DND-41 (cell line): ENCODE measurements around the gene PLD1.
"Not testable (repeated sequence)": the region's sequence is repeated elsewhere in the genome, so short reads cannot be mapped to it uniquely, and the experiment has no call there.

Experiments used
- ATAC-seq: fragments of 200-7000 bp; cut with Tn5 transposase; 3 replicates; pipeline ENCODE4 v1.9.1; 2021; ENCODE audit warnings: low read depth; ENCODE audit not compliant: insufficient read depth
- DNase-seq: peaks from one replicate; pipeline ENCODE4 v3.0.0-alpha.2; 2020
- H2AFZ ChIP-seq: 2 replicates; pipeline ENCODE4 v1.6.0; 2012; ENCODE audit warnings: low read depth, low read length
- H3K27ac ChIP-seq: 2 replicates; pipeline ENCODE4 v1.5.1; 2012; ENCODE audit warnings: low read length, inconsistent platforms
- H3K27me3 ChIP-seq: fragments of 200-600 bp; sonication (generic); 2 replicates; pipeline ENCODE4 v1.6.0; 2012; ENCODE audit warnings: low read length, mild to moderate bottlenecking, inconsistent platforms; ENCODE audit not compliant: insufficient read depth, poor library complexity
- H3K36me3 ChIP-seq: 2 replicates; pipeline ENCODE4 v1.5.1; 2012; ENCODE audit warnings: low read length, inconsistent platforms; ENCODE audit not compliant: insufficient read depth
- H3K4me1 ChIP-seq: 2 replicates; pipeline ENCODE4 v1.5.1; 2012; ENCODE audit warnings: mild to moderate bottlenecking, low read length; ENCODE audit not compliant: insufficient read depth
- H3K4me2 ChIP-seq: 2 replicates; pipeline ENCODE4 v1.6.0; 2012; ENCODE audit warnings: mild to moderate bottlenecking, moderate library complexity, low read length, inconsistent platforms; ENCODE audit not compliant: insufficient read depth
- H3K4me3 ChIP-seq, 2 experiments: fragments of 200-600 bp in 1 of 2; shearing (Covaris generic) in 1 of 2; 2 replicates each; pipeline ENCODE4 v1.5.1; 2012 to 2016; ENCODE audit warnings: inconsistent platforms in 2 of 2, low read length in 2 of 2, mild to moderate bottlenecking in 2 of 2, low read depth in 1 of 2, moderate library complexity in 1 of 2
- H3K79me2 ChIP-seq: 2 replicates; pipeline ENCODE4 v1.6.0; 2012; ENCODE audit warnings: low read length, inconsistent platforms; ENCODE audit not compliant: insufficient read depth
- H3K9ac ChIP-seq: 2 replicates; pipeline ENCODE4 v1.6.0; 2012; ENCODE audit warnings: low read depth, mild to moderate bottlenecking, inconsistent platforms, low read length, moderate library complexity
- H3K9me3 ChIP-seq: 2 replicates; pipeline ENCODE4 v1.5.1; 2012; ENCODE audit warnings: low read length, moderate library complexity, mild to moderate bottlenecking, inconsistent platforms; ENCODE audit not compliant: insufficient read depth, severe bottlenecking
- H4K20me1 ChIP-seq: 2 replicates; pipeline ENCODE4 v1.6.0; 2012; ENCODE audit warnings: low read length; ENCODE audit not compliant: insufficient read depth
- EZH2 ChIP-seq: IDR thresholded peaks from 3 replicates; pipeline ENCODE4 v1.6.1; 2012; ENCODE audit warnings: borderline replicate concordance, low read depth, mild to moderate bottlenecking, moderate library complexity, low read length, inconsistent platforms; ENCODE audit not compliant: severe bottlenecking
- TF ChIP-seq, protein P1 (sequence below): IDR thresholded peaks from 2 replicates; pipeline ENCODE4 v1.5.1; 2012; ENCODE audit warnings: borderline replicate concordance, low read length, moderate library complexity, mild to moderate bottlenecking; ENCODE audit not compliant: poor library complexity, severe bottlenecking; ENCODE audit errors: extremely low read depth

The PLD1 gene

DNA sequence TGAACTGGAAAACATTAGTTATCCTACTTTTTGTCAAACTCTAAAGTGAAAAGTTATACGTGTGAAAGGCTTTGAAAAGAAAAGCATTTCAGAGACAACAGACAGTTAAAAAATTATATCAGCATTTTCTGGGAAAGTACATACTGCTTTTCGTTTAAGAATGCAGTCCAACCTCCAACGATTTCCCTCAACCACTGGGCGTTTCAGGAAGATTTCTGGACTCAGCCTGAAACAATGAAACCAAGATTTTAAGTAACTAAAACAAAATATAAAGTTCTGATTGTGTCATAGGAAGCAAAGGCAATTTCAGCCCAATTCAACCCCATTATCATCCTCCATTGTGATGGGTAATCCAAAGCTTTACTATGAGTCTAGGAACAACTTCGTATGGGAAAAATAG is 110.7 kb downstream of the PLD1 start:
- no peak for DNase-seq
- ATAC-seq: no peak
- Histone ChIP-seq H3K9ac (no peak overlapping the region), H3K27me3 (no peaks in the 10 kb centered on the region), H3K27ac (no peak overlapping the region), H4K20me1 (no peaks in the 10 kb centered on the region), H3K36me3 (no peaks in the 10 kb centered on the region), H3K4me3 (no peak overlapping the region), H3K9me3 (no peaks in the 10 kb centered on the region), H3K79me2 (no peaks in the 10 kb centered on the region), H3K4me2 (no peak overlapping the region), H2AFZ (no peak overlapping the region), H3K4me1 (no peaks in the 10 kb centered on the region)
- TF ChIP-seq, protein P1, sequence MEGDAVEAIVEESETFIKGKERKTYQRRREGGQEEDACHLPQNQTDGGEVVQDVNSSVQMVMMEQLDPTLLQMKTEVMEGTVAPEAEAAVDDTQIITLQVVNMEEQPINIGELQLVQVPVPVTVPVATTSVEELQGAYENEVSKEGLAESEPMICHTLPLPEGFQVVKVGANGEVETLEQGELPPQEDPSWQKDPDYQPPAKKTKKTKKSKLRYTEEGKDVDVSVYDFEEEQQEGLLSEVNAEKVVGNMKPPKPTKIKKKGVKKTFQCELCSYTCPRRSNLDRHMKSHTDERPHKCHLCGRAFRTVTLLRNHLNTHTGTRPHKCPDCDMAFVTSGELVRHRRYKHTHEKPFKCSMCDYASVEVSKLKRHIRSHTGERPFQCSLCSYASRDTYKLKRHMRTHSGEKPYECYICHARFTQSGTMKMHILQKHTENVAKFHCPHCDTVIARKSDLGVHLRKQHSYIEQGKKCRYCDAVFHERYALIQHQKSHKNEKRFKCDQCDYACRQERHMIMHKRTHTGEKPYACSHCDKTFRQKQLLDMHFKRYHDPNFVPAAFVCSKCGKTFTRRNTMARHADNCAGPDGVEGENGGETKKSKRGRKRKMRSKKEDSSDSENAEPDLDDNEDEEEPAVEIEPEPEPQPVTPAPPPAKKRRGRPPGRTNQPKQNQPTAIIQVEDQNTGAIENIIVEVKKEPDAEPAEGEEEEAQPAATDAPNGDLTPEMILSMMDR: no peak
- TF ChIP-seq EZH2: no peak

DNA sequence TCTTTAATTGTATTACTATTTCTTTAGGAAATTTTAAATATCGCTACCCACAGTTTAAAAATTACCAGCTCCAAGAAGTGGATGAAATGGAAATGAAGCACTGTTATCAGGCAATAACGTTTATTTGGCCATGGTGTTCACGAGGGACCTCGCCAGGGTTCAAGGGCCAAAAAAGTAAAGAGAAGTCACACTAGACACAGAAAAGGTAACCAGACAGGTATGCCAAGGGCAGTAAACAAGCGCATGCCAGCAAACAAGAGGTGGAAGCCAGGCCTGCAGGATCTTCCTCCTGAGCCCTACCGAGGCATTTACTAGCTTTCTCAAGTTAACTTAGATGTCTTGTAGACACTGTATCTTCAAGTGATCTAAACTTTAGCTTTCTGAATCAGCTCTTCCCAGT is 113.5 kb downstream of the PLD1 start:
- Histone ChIP-seq H3K27ac (no peak overlapping the region), H3K79me2 (no peaks in the 10 kb centered on the region), H3K9me3 (no peaks in the 10 kb centered on the region), H3K4me1 (no peaks in the 10 kb centered on the region), H3K9ac (no peak overlapping the region), H3K4me3 (no peak overlapping the region), H2AFZ (no peak overlapping the region), H3K4me2 (no peak overlapping the region), H4K20me1 (no peaks in the 10 kb centered on the region), H3K27me3 (no peaks in the 10 kb centered on the region), H3K36me3 (no peaks in the 10 kb centered on the region)
- TF ChIP-seq, protein P1: no peak
- no peak for TF ChIP-seq EZH2
- ATAC-seq (no peak), DNase-seq (no peak)

DNA sequence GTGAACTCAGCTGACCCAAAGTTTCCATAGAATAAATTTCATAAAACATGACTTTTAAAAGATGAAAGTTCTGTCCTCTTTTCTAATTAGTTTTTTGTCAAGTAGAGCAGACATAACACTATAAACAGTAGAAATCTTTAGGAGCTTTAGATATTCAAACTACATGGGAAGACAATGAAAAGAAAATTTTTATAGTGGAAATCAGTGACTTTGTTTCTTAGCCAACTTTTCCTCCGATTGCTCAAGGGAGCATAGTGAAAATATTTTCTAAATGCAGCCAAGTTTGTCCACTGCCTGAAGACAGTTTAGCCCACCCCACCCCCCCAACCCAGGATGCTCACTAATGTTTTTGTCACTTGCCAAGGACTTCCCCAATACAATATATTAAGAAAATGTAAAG is 114.9 kb downstream of the PLD1 start:
- DNase-seq: no peak
- no peaks in the 10 kb centered on the region for H3K36me3 ChIP-seq
- TF ChIP-seq, protein P1: no peak
- no peak for TF ChIP-seq EZH2
- no peak for ATAC-seq
- H2AFZ ChIP-seq: no peak overlapping the region
- no peak overlapping the region for H3K27ac ChIP-seq
- no peaks in the 10 kb centered on the region for H3K4me1 ChIP-seq
- peaks cover 3% of the 10 kb centered on the region for H3K27me3 ChIP-seq
- H4K20me1 ChIP-seq: no peaks in the 10 kb centered on the region
- H3K9me3 ChIP-seq: no peaks in the 10 kb centered on the region
- no peak overlapping the region for H3K9ac ChIP-seq
- no peak overlapping the region for H3K4me3 ChIP-seq
- H3K79me2 ChIP-seq: no peaks in the 10 kb centered on the region
- no peak overlapping the region for H3K4me2 ChIP-seq

DNA sequence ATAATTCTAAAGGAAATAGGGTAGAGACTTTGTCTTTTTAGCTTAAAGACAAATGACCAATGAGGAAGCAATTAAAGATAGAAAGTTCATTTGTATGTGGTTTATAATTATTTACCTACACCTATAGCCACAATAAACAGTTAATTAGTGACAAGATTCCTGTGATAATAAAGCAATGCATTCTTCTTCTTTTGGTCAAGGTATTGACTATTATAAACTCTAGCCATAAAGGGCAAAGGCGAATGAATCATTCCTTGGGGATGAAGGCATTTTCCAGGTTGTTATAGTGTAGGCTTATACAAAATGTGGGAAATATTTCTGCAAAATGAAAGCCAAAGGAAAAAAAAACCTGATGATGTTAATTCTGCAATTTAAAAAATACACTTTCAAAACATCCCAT is 115.4 kb downstream of the PLD1 start:
- no peak overlapping the region for H3K4me2 ChIP-seq
- H3K27me3 ChIP-seq: peaks cover 5% of the 10 kb centered on the region
- no peaks in the 10 kb centered on the region for H3K36me3 ChIP-seq
- TF ChIP-seq EZH2: no peak
- TF ChIP-seq, protein P1: no peak
- ATAC-seq: no peak
- no peaks in the 10 kb centered on the region for H3K4me1 ChIP-seq
- H3K4me3 ChIP-seq: no peak overlapping the region
- no peaks in the 10 kb centered on the region for H3K79me2 ChIP-seq
- H4K20me1 ChIP-seq: no peaks in the 10 kb centered on the region
- H2AFZ ChIP-seq: no peak overlapping the region
- no peaks in the 10 kb centered on the region for H3K9me3 ChIP-seq
- H3K27ac ChIP-seq: no peak overlapping the region
- no peak overlapping the region for H3K9ac ChIP-seq
- no peak for DNase-seq

DNA sequence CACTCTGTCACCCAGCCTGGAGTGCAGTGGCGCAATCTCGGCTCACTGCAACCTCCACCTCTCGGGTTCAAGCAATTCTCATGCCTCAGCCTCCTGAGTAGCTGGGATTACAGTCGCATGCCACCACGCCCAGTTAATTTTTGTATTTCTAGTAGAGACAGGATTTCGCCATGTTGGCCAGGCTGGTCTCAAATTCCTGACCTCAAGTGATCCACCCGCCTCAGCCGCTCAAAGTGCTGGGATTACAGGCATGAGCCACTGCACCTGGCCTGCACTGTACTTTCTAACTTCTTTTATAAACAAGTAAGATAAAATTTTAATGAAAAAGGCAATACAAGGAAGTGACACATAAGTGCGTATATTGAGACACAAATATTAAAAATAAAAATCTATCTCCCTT is 117.7 kb downstream of the PLD1 start:
- not testable (repeated sequence) for H3K4me2 ChIP-seq, H3K36me3 ChIP-seq, H3K27me3 ChIP-seq, DNase-seq, H3K9me3 ChIP-seq, H3K9ac ChIP-seq, ATAC-seq, H3K4me1 ChIP-seq, H2AFZ ChIP-seq, H3K4me3 ChIP-seq, H3K27ac ChIP-seq, H3K79me2 ChIP-seq, H4K20me1 ChIP-seq
